GM12878 (cell line): ENCODE data around the gene C16orf92. TPM values are rescaled to one million over a fixed set of nuclear protein-coding genes. Genes with fewer than 3 reads are reported as not detected.

ENCODE experiments used
- BHLHE40 ChIP-seq, 2 experiments: fragments of 450-650 bp in 1 of 2; IDR thresholded peaks; 2 replicates each; pipeline ENCODE4 v1.6.1; 2011 to 2017; ENCODE audit warnings: low read depth in 2 of 2, borderline replicate concordance in 1 of 2, improper control_type of control experiment in 1 of 2, low read length in 1 of 2, mild to moderate bottlenecking in 1 of 2
- CEBPZ ChIP-seq: fragments of 150-350 bp; IDR thresholded peaks from 2 replicates; pipeline ENCODE4 v1.6.1; 2016; ENCODE audit warnings: low read depth, low read length
- NR2F1 ChIP-seq: fragments of 450-650 bp; conservative IDR thresholded peaks from 2 replicates; pipeline ENCODE4 v1.6.1; 2017; ENCODE audit warnings: mild to moderate bottlenecking
- SP1 ChIP-seq: IDR thresholded peaks from one replicate; pipeline ENCODE4 v1.6.1; 2011; ENCODE audit warnings: low read depth, low read length
- TBL1XR1 ChIP-seq: IDR thresholded peaks from 2 replicates; pipeline ENCODE4 v1.6.1; 2012; ENCODE audit warnings: low read depth, low read length, improper control_type of control experiment
- WRNIP1 ChIP-seq: IDR thresholded peaks from 2 replicates; pipeline ENCODE4 v1.6.1; 2011; ENCODE audit warnings: low read depth, low read length, improper control_type of control experiment, borderline replicate concordance
- polyA plus RNA-seq, 11 experiments: library from polyadenylated mRNA; depleted of rRNA in 4 of 11; unstranded in 6 of 11; stranded (reverse) in 5 of 11; fragments of >200 nt; fragmentation: Nextera tagmentation in 4 of 11; fragmentation: Illumina TruSeq in 1 of 11; extraction: Ambion mirVana in 4 of 11; extraction: Trizol in 1 of 11; gene quantifications; 1 replicate in 1 of 11; 2 replicates in 10 of 11; pipeline versions ENCODE4 v1.2.1 to v1.2.3, GENCODE V29; 2011 to 2016; ENCODE audit warnings: inconsistent platforms in 2 of 11, missing spikeins in 2 of 11, low read depth in 1 of 11
- total RNA-seq, 4 experiments: library from RNA; depleted of rRNA in 3 of 4; stranded (reverse); fragments of >200 nt in 3 of 4; fragmentation: Illumina TruSeq in 1 of 4; extraction: Trizol in 1 of 4; gene quantifications; 2 replicates each; pipeline versions ENCODE4 v1.2.1 to v1.2.3, GENCODE V29; 2013 to 2021
- TF ChIP-seq, protein P1 (sequence below): IDR thresholded peaks from 2 replicates; pipeline ENCODE4 v1.6.1; 2012; ENCODE audit warnings: improper control_type of control experiment, low read depth, low read length; ENCODE audit not compliant: insufficient replicate concordance
- TF ChIP-seq, protein P2 (sequence below): fragments of 450-650 bp; formaldehyde crosslinking; IDR thresholded peaks from 2 replicates; pipeline ENCODE4 v1.4.0; 2020; ENCODE audit warnings: mild to moderate bottlenecking, moderate library complexity

Gene C16orf92
- total and polyA plus RNA-seq, 10 of the 15 experiments (the other 5 are each of a cell fraction or from before 2014, with no cell fraction given), result not detected

- no peak for TF ChIP-seq BHLHE40 (IDR thresholded peaks at IDR 0.05; ENCODE audit: borderline replicate concordance in 1 of 2, low read depth in 2 of 2, low read length in 1 of 2)
- no peak for TF ChIP-seq SP1
- TF ChIP-seq, protein P1, sequence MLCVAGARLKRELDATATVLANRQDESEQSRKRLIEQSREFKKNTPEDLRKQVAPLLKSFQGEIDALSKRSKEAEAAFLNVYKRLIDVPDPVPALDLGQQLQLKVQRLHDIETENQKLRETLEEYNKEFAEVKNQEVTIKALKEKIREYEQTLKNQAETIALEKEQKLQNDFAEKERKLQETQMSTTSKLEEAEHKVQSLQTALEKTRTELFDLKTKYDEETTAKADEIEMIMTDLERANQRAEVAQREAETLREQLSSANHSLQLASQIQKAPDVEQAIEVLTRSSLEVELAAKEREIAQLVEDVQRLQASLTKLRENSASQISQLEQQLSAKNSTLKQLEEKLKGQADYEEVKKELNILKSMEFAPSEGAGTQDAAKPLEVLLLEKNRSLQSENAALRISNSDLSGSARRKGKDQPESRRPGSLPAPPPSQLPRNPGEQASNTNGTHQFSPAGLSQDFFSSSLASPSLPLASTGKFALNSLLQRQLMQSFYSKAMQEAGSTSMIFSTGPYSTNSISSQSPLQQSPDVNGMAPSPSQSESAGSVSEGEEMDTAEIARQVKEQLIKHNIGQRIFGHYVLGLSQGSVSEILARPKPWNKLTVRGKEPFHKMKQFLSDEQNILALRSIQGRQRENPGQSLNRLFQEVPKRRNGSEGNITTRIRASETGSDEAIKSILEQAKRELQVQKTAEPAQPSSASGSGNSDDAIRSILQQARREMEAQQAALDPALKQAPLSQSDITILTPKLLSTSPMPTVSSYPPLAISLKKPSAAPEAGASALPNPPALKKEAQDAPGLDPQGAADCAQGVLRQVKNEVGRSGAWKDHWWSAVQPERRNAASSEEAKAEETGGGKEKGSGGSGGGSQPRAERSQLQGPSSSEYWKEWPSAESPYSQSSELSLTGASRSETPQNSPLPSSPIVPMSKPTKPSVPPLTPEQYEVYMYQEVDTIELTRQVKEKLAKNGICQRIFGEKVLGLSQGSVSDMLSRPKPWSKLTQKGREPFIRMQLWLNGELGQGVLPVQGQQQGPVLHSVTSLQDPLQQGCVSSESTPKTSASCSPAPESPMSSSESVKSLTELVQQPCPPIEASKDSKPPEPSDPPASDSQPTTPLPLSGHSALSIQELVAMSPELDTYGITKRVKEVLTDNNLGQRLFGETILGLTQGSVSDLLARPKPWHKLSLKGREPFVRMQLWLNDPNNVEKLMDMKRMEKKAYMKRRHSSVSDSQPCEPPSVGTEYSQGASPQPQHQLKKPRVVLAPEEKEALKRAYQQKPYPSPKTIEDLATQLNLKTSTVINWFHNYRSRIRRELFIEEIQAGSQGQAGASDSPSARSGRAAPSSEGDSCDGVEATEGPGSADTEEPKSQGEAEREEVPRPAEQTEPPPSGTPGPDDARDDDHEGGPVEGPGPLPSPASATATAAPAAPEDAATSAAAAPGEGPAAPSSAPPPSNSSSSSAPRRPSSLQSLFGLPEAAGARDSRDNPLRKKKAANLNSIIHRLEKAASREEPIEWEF, result no peak
- no peak for TF ChIP-seq NR2F1
- TF ChIP-seq WRNIP1, result no peak
- TF ChIP-seq, protein P2, sequence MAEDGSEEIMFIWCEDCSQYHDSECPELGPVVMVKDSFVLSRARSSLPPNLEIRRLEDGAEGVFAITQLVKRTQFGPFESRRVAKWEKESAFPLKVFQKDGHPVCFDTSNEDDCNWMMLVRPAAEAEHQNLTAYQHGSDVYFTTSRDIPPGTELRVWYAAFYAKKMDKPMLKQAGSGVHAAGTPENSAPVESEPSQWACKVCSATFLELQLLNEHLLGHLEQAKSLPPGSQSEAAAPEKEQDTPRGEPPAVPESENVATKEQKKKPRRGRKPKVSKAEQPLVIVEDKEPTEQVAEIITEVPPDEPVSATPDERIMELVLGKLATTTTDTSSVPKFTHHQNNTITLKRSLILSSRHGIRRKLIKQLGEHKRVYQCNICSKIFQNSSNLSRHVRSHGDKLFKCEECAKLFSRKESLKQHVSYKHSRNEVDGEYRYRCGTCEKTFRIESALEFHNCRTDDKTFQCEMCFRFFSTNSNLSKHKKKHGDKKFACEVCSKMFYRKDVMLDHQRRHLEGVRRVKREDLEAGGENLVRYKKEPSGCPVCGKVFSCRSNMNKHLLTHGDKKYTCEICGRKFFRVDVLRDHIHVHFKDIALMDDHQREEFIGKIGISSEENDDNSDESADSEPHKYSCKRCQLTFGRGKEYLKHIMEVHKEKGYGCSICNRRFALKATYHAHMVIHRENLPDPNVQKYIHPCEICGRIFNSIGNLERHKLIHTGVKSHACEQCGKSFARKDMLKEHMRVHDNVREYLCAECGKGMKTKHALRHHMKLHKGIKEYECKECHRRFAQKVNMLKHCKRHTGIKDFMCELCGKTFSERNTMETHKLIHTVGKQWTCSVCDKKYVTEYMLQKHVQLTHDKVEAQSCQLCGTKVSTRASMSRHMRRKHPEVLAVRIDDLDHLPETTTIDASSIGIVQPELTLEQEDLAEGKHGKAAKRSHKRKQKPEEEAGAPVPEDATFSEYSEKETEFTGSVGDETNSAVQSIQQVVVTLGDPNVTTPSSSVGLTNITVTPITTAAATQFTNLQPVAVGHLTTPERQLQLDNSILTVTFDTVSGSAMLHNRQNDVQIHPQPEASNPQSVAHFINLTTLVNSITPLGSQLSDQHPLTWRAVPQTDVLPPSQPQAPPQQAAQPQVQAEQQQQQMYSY (CRISPR knock-in tag), result no peak
- no peak for TF ChIP-seq TBL1XR1
- no peak for TF ChIP-seq CEBPZ
Measured at GRCh38 chr16:30025156-30025555, 2.2 kb downstream of the C16orf92 start (continued).
